Loucy (cell line): Measurements from ENCODE around the gene GGN.

Experiments
- H2AFZ ChIP-seq: fragments of 200-600 bp; sonication (generic); 2 replicates; pipeline ENCODE4 v1.6.0; 2016; ENCODE audit warnings: antibody characterized with exemption, mild to moderate bottlenecking, low read length, moderate library complexity
- H3F3A ChIP-seq: fragments of 200-600 bp; 2 replicates; pipeline ENCODE4 v1.6.0; 2016; ENCODE audit warnings: antibody characterized with exemption, low read depth, mild to moderate bottlenecking
- H3K27me3 ChIP-seq: fragments of 200-600 bp; sonication (generic); 2 replicates; pipeline ENCODE4 v1.6.1; 2014; ENCODE audit warnings: low read length, mild to moderate bottlenecking; ENCODE audit not compliant: insufficient read depth, poor library complexity, severe bottlenecking
- H3K36me3 ChIP-seq: fragments of 200-600 bp; sonication (generic); 2 replicates; pipeline ENCODE4 v1.6.1; 2016; ENCODE audit warnings: low read length; ENCODE audit not compliant: insufficient read depth
- H3K4me1 ChIP-seq: fragments of 200-600 bp; sonication (generic); 2 replicates; pipeline ENCODE4 v1.5.1; 2014; ENCODE audit warnings: low read length, mild to moderate bottlenecking; ENCODE audit not compliant: insufficient read depth, poor library complexity, severe bottlenecking
- H3K4me2 ChIP-seq: fragments of 200-600 bp; sonication (generic); 2 replicates; pipeline ENCODE4 v1.6.0; 2014; ENCODE audit warnings: antibody characterized with exemption, low read length, low read depth, mild to moderate bottlenecking; ENCODE audit not compliant: poor library complexity, severe bottlenecking
- H3K4me3 ChIP-seq: fragments of 200-600 bp; sonication (generic); 2 replicates; pipeline ENCODE4 v1.5.1; 2014; ENCODE audit warnings: low read length, mild to moderate bottlenecking, mixed read lengths; ENCODE audit not compliant: poor library complexity, severe bottlenecking
- H3K79me2 ChIP-seq: fragments of 200-600 bp; sonication (generic); 2 replicates; pipeline ENCODE4 v1.6.1; 2014; ENCODE audit warnings: low read length; ENCODE audit not compliant: insufficient read depth
- H3K9ac ChIP-seq: fragments of 200-600 bp; sonication (generic); 2 replicates; pipeline ENCODE4 v1.6.0; 2014; ENCODE audit warnings: mild to moderate bottlenecking, low read depth, low read length, moderate library complexity; ENCODE audit not compliant: poor library complexity, severe bottlenecking
- H3K9me2 ChIP-seq: fragments of 200-600 bp; sonication (generic); replicated peaks from 2 replicates; pipeline ENCODE4 v1.6.1; 2016; ENCODE audit warnings: low read depth, low read length, mixed read lengths
- H3K9me3 ChIP-seq: fragments of 200-600 bp; sonication (generic); 2 replicates; pipeline ENCODE4 v1.6.1; 2014; ENCODE audit warnings: mild to moderate bottlenecking, antibody characterized with exemption, low read length, low read depth; ENCODE audit not compliant: insufficient read depth
- H4K20me1 ChIP-seq: fragments of 200-600 bp; sonication (generic); 2 replicates; pipeline ENCODE4 v1.6.0; 2014; ENCODE audit warnings: antibody characterized with exemption, low read length, mild to moderate bottlenecking; ENCODE audit not compliant: insufficient read depth, poor library complexity, severe bottlenecking
- EZH2phosphoT487 ChIP-seq: fragments of 200-600 bp; IDR thresholded peaks from 2 replicates; pipeline ENCODE4 v1.6.1; 2018; ENCODE audit warnings: antibody characterized with exemption, mild to moderate bottlenecking, moderate library complexity, borderline replicate concordance
- TF ChIP-seq, protein P1 (sequence below): fragments of 200-600 bp; sonication (generic); conservative IDR thresholded peaks from 2 replicates; pipeline ENCODE4 v1.5.1; 2014; ENCODE audit warnings: mild to moderate bottlenecking, antibody characterized with exemption, low read length

GGN gene

DNA sequence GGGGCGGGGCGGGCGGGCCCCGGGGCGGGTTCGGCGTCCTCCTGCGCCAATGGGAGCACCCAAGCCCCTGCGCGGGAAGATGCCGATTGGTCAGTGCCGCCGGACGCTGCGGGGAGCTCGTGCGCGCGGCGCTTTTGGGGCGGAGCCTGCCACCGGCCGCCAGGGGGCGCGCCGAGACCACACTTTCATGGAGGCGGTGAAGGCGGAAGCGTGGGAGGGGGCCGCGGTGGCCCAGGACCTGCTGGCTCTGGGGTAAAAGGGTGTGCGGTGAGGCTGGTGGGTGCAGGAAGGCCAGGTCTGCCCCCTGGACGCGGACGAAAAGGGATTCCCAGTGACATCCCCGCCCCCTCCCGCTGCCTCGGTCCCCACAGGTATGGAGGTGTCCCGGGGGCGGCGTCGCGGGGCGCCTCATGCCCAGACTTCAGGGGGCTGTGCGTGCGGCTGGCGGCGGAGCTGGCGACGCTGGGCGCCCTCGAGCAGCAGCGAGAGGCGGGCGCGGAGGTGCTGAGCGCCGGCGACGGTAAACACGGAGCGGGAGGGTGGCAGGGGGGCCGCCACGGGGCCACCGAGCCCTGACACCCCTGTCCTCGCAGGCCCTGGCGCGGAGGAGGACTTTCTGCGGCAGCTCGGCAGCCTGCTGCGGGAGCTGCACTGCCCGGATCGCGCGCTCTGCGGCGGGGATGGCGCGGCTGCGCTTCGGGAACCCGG, 15.3 kb upstream of the GGN start, which contains the start of gene FAM98C:
TSS of gene FAM98C (plus strand) at position 127 of the 708 bp plus-strand sequence. CDS start at position 188, 61 bp downstream.
- Histone ChIP-seq H3K4me3 (peak within 1 kb of the TSS; percentile 78), H4K20me1 (no peaks in the 10 kb centered on the region), H3K36me3 (no peaks in the 10 kb centered on the region), H3K27me3 (no peaks in the 10 kb centered on the region), H3K9me2 (no peaks in the 10 kb centered on the region), H3K79me2 (peaks cover 6% of the 10 kb centered on the region), H3K4me1 (peaks cover 13% of the 10 kb centered on the region), H3K9me3 (no peaks in the 10 kb centered on the region), H2AFZ (peak within 1 kb of the TSS; percentile 95), H3K9ac (peak within 1 kb of the TSS; percentile 80), H3K4me2 (peak within 1 kb of the TSS; percentile 78), H3F3A (no peaks in the 10 kb centered on the region)
- TF ChIP-seq EZH2phosphoT487: no peak
- TF ChIP-seq, protein P1, sequence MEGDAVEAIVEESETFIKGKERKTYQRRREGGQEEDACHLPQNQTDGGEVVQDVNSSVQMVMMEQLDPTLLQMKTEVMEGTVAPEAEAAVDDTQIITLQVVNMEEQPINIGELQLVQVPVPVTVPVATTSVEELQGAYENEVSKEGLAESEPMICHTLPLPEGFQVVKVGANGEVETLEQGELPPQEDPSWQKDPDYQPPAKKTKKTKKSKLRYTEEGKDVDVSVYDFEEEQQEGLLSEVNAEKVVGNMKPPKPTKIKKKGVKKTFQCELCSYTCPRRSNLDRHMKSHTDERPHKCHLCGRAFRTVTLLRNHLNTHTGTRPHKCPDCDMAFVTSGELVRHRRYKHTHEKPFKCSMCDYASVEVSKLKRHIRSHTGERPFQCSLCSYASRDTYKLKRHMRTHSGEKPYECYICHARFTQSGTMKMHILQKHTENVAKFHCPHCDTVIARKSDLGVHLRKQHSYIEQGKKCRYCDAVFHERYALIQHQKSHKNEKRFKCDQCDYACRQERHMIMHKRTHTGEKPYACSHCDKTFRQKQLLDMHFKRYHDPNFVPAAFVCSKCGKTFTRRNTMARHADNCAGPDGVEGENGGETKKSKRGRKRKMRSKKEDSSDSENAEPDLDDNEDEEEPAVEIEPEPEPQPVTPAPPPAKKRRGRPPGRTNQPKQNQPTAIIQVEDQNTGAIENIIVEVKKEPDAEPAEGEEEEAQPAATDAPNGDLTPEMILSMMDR: peak; percentile 78

DNA sequence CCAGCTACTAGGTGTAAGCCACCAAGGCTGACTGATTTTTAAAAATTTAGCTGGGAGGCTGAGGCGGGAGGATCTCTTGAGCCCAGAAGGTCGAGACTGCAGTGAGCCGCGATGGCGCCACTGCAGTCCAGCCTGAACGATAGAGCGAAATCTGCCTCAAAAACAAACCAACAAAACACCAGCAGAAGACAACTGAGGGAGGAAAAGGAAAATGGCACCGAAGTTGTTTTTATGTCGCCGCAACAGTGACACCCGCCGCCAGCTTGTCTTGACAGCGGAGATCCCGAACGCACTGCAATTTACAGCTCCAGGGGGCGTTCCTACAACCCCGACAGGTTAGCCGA, 14.8 kb upstream of the GGN start:
- Histone ChIP-seq H3K27me3 (no peaks in the 10 kb centered on the region), H3K4me1 (peaks cover 13% of the 10 kb centered on the region), H3K9me3 (no peaks in the 10 kb centered on the region), H3K79me2 (peaks cover 6% of the 10 kb centered on the region), H4K20me1 (no peaks in the 10 kb centered on the region), H3F3A (no peaks in the 10 kb centered on the region), H2AFZ (peak overlapping the region; percentile 95), H3K9me2 (no peaks in the 10 kb centered on the region), H3K36me3 (no peaks in the 10 kb centered on the region), H3K9ac (no peak overlapping the region), H3K4me3 (peak overlapping the region; percentile 59), H3K4me2 (peak overlapping the region; percentile 71)
- TF ChIP-seq, protein P1: no peak
- no peak for TF ChIP-seq EZH2phosphoT487

DNA sequence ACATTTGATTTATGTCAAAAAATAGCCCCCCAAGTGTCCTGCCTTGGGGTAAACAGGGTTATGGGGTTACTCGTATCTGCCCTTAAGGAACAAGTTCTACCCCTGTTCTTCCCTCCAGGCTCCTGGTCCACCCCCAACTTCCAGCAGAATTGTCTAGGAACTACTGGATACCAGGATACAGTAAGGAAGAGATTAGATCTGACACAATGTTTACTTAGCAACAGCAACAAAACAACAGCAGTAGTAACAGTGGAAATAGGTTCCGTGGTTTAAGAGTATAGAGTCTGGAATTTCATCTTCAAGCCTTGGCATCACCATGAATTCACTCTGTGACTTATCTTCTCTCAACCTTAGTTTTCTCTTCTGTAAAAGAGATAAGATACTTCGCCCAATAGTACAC, 13.3 kb upstream of the GGN start:
- Histone ChIP-seq H3K4me3 (no peak overlapping the region), H2AFZ (no peak overlapping the region), H3K9me3 (no peaks in the 10 kb centered on the region), H3K9ac (no peak overlapping the region), H3K9me2 (no peaks in the 10 kb centered on the region), H4K20me1 (no peaks in the 10 kb centered on the region), H3K36me3 (no peaks in the 10 kb centered on the region), H3F3A (no peaks in the 10 kb centered on the region), H3K4me2 (no peak overlapping the region), H3K79me2 (peaks cover 6% of the 10 kb centered on the region), H3K27me3 (no peaks in the 10 kb centered on the region), H3K4me1 (peaks cover 13% of the 10 kb centered on the region)
- TF ChIP-seq EZH2phosphoT487: no peak
- TF ChIP-seq, protein P1: no peak
